ENCODE results near the gene COL24A1. TPM values are rescaled to one million over a fixed set of nuclear protein-coding genes. Genes with fewer than 3 reads are reported as not detected.

COL24A1 gene
- total RNA-seq, 1 donor from 2014 or later: not detected

GRCh38 chr1:86068841-86069756, 87.5 kb downstream of the COL24A1 start:
- no peak for DNase-seq
- no peak overlapping the region for H3K27ac Mint-ChIP-seq
- H3K4me3 Mint-ChIP-seq: no peak overlapping the region
- H3K27me3 Mint-ChIP-seq: no peaks in the 10 kb centered on the region
- ATAC-seq (ENCODE audit: low read depth): no peak
- TF ChIP-seq, protein P1, sequence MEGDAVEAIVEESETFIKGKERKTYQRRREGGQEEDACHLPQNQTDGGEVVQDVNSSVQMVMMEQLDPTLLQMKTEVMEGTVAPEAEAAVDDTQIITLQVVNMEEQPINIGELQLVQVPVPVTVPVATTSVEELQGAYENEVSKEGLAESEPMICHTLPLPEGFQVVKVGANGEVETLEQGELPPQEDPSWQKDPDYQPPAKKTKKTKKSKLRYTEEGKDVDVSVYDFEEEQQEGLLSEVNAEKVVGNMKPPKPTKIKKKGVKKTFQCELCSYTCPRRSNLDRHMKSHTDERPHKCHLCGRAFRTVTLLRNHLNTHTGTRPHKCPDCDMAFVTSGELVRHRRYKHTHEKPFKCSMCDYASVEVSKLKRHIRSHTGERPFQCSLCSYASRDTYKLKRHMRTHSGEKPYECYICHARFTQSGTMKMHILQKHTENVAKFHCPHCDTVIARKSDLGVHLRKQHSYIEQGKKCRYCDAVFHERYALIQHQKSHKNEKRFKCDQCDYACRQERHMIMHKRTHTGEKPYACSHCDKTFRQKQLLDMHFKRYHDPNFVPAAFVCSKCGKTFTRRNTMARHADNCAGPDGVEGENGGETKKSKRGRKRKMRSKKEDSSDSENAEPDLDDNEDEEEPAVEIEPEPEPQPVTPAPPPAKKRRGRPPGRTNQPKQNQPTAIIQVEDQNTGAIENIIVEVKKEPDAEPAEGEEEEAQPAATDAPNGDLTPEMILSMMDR (IDR thresholded peaks at IDR 0.05): no peak
- ChIA-PET POLR2A (no interaction called here), CTCF (no interaction called here)
- H3K9me3 Mint-ChIP-seq: no peaks in the 10 kb centered on the region
- H3K36me3 Mint-ChIP-seq (ENCODE audit: low read depth): no peaks in the 10 kb centered on the region
- intact Hi-C loops (cut with micrococcal nuclease): no loop called here
- no peaks in the 10 kb centered on the region for H3K4me1 Mint-ChIP-seq

DNA sequence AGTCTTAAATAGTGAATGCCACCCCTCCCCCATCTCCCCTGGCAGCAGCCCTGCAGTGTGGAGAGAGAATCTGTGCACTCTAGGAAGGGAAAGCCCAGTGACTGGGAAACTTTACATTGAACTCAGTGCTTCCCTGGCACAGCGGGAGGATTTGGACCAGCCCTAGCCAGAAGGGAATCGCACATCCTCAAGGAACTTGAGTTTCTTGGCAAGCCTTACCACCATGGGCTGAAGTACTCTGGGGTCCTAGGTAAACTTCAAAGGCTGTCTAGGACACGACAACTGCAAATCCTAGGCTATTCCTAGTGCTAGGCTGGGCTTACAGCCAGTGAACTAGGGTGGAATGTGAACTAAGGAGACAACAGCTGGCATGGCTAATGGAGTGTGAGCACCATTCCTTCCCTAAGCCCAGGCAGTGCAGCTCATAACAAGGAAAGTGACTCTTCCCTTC, 88.3 kb downstream of the COL24A1 start:
- no peaks in the 10 kb centered on the region for H3K4me1 Mint-ChIP-seq
- no peak overlapping the region for H3K4me3 Mint-ChIP-seq
- no peak overlapping the region for H3K27ac Mint-ChIP-seq
- no peaks in the 10 kb centered on the region for H3K36me3 Mint-ChIP-seq (ENCODE audit: low read depth)
- CTCF ChIA-PET: no interaction called here
- H3K27me3 Mint-ChIP-seq: no peaks in the 10 kb centered on the region
- DNase-seq (no peak), ATAC-seq (ENCODE audit: low read depth) (no peak)
- H3K9me3 Mint-ChIP-seq: no peaks in the 10 kb centered on the region
- intact Hi-C loops (cut with micrococcal nuclease): no loop called here
- POLR2A ChIA-PET: no interaction called here
- TF ChIP-seq, protein P1 (IDR thresholded peaks at IDR 0.05): no peak

GRCh38 chr1:86067626-86068025, 88.9 kb downstream of the COL24A1 start:
- POLR2A ChIA-PET: no interaction called here
- DNase-seq (no peak), ATAC-seq (ENCODE audit: low read depth) (no peak)
- H3K27me3 Mint-ChIP-seq: no peaks in the 10 kb centered on the region
- intact Hi-C loops (cut with micrococcal nuclease): no loop called here
- no peaks in the 10 kb centered on the region for H3K9me3 Mint-ChIP-seq
- H3K4me3 Mint-ChIP-seq: no peak overlapping the region
- H3K36me3 Mint-ChIP-seq (ENCODE audit: low read depth): no peaks in the 10 kb centered on the region
- H3K27ac Mint-ChIP-seq: no peak overlapping the region
- no peaks in the 10 kb centered on the region for H3K4me1 Mint-ChIP-seq
- TF ChIP-seq, protein P1 (IDR thresholded peaks at IDR 0.05): no peak
- CTCF ChIA-PET: no interaction called here

GRCh38 chr1:86064899-86065298, 91.7 kb downstream of the COL24A1 start:
- DNase-seq (no peak), ATAC-seq (ENCODE audit: low read depth) (no peak)
- ChIA-PET POLR2A (no interaction called here), CTCF (no interaction called here)
- H3K27ac Mint-ChIP-seq: no peak overlapping the region
- no peak overlapping the region for H3K4me3 Mint-ChIP-seq
- no peaks in the 10 kb centered on the region for H3K27me3 Mint-ChIP-seq
- H3K4me1 Mint-ChIP-seq: no peaks in the 10 kb centered on the region
- intact Hi-C loops (cut with micrococcal nuclease): no loop called here
- TF ChIP-seq, protein P1 (IDR thresholded peaks at IDR 0.05): no peak
- H3K36me3 Mint-ChIP-seq (ENCODE audit: low read depth): no peaks in the 10 kb centered on the region
- no peaks in the 10 kb centered on the region for H3K9me3 Mint-ChIP-seq

- DNase-seq: no peak
- intact Hi-C loops (cut with micrococcal nuclease): no loop called here
- H3K4me3 Mint-ChIP-seq: no peak overlapping the region
- H3K36me3 Mint-ChIP-seq (ENCODE audit: low read depth): no peaks in the 10 kb centered on the region
- no peaks in the 10 kb centered on the region for H3K27me3 Mint-ChIP-seq
- TF ChIP-seq, protein P1 (IDR thresholded peaks at IDR 0.05): no peak
- CTCF ChIA-PET: no interaction called here
- no peak for ATAC-seq (ENCODE audit: low read depth)
- H3K27ac Mint-ChIP-seq: no peak overlapping the region
- H3K9me3 Mint-ChIP-seq: no peaks in the 10 kb centered on the region
- POLR2A ChIA-PET: no interaction called here
- H3K4me1 Mint-ChIP-seq: no peaks in the 10 kb centered on the region
Measured at GRCh38 chr1:86063721-86064120, 92.9 kb downstream of the COL24A1 start.
